Osteoblast (primary cell): Measurements from ENCODE around the gene CCDC102B. TPM values are rescaled to one million over a fixed set of nuclear protein-coding genes. Genes with fewer than 3 reads are reported as not detected.

Source experiments
- DNase-seq: peaks from one replicate; pipeline ENCODE4 v3.0.0; 2011; ENCODE audit warnings: low spot score, mixed read lengths; ENCODE audit not compliant: insufficient read length; ENCODE audit errors: missing footprints
- H2AFZ ChIP-seq: 2 replicates; pipeline ENCODE4 v1.6.0; 2011; ENCODE audit warnings: mild to moderate bottlenecking, low read length
- H3K27ac ChIP-seq: 2 replicates; pipeline ENCODE4 v1.5.1; 2011; ENCODE audit warnings: mild to moderate bottlenecking, low read depth, low read length, moderate library complexity
- H3K27me3 ChIP-seq: 2 replicates; pipeline ENCODE4 v1.6.0; 2012; ENCODE audit warnings: mild to moderate bottlenecking, control low read depth, inconsistent platforms, low read length, moderate library complexity; ENCODE audit not compliant: insufficient read depth
- H3K36me3 ChIP-seq: 2 replicates; pipeline ENCODE4 v1.5.1; 2011; ENCODE audit warnings: mild to moderate bottlenecking, low read length, control low read depth, moderate library complexity; ENCODE audit not compliant: insufficient read depth
- H3K4me1 ChIP-seq: 2 replicates; pipeline ENCODE4 v1.5.1; 2011; ENCODE audit warnings: mild to moderate bottlenecking, low read length, control low read depth, moderate library complexity; ENCODE audit not compliant: insufficient read depth
- H3K4me2 ChIP-seq: 2 replicates; pipeline ENCODE4 v1.6.0; 2011; ENCODE audit warnings: mild to moderate bottlenecking, low read length; ENCODE audit not compliant: insufficient read depth
- H3K4me3 ChIP-seq: fragments of 200-600 bp; sonication (generic); 3 replicates; pipeline ENCODE4 v1.5.1; 2012; ENCODE audit warnings: mild to moderate bottlenecking, low read length, inconsistent platforms; ENCODE audit not compliant: insufficient read depth
- H3K79me2 ChIP-seq: 2 replicates; pipeline ENCODE4 v1.6.0; 2012; ENCODE audit warnings: mild to moderate bottlenecking, low read length, control low read depth, inconsistent platforms; ENCODE audit not compliant: insufficient read depth
- H3K9me3 ChIP-seq: 2 replicates; pipeline ENCODE4 v1.5.1; 2011; ENCODE audit warnings: low read depth, low read length, control low read depth
- H4K20me1 ChIP-seq: 2 replicates; pipeline ENCODE4 v1.6.0; 2012; ENCODE audit warnings: mild to moderate bottlenecking, low read length, control low read depth; ENCODE audit not compliant: insufficient read depth
- CTCF ChIP-seq: IDR thresholded peaks from 2 replicates; pipeline ENCODE4 v1.5.1; 2011; ENCODE audit warnings: mild to moderate bottlenecking, low read depth, low read length, moderate library complexity; ENCODE audit errors: extremely low read depth
- total RNA-seq: library from RNA; depleted of rRNA; stranded (reverse); fragments of >200 nt; gene quantifications from 2 replicates; pipeline ENCODE4 v1.2.3, GENCODE V29; 2012

The CCDC102B gene
- 8.8 and 9.4 TPM in 2 replicates for total RNA-seq

- Histone ChIP-seq H3K27me3 (no peaks in the 10 kb centered on the region), H2AFZ (peak within 1 kb of the TSS; percentile 51), H3K4me1 (peaks cover 34% of the 10 kb centered on the region), H3K4me3 (peak within 1 kb of the TSS; percentile 45), H3K27ac (peak within 1 kb of the TSS; percentile 79), H3K4me2 (peak within 1 kb of the TSS; percentile 64), H4K20me1 (no peaks in the 10 kb centered on the region), H3K79me2 (no peaks in the 10 kb centered on the region), H3K9me3 (no peaks in the 10 kb centered on the region), H3K36me3 (no peaks in the 10 kb centered on the region)
- no peak for TF ChIP-seq CTCF
- no peak for DNase-seq
Observed at GRCh38 chr18:68797871-68798270, at the start of gene CCDC102B. Gene CCDC102B, plus strand, starts transcription at chr18:68798080. Its CDS starts 38,684 bp downstream, at chr18:68836764.

- no peaks in the 10 kb centered on the region for H3K4me1 ChIP-seq
- TF ChIP-seq CTCF, result no peak
- no peak for DNase-seq
- no peaks in the 10 kb centered on the region for H3K27me3 ChIP-seq
- H3K79me2 ChIP-seq, result no peaks in the 10 kb centered on the region
- H4K20me1 ChIP-seq, result no peaks in the 10 kb centered on the region
- H2AFZ ChIP-seq, result no peak overlapping the region
- no peak overlapping the region for H3K4me2 ChIP-seq
- H3K4me3 ChIP-seq, result no peak overlapping the region
- no peaks in the 10 kb centered on the region for H3K9me3 ChIP-seq
- no peaks in the 10 kb centered on the region for H3K36me3 ChIP-seq
- no peak overlapping the region for H3K27ac ChIP-seq
Observed at GRCh38 chr18:68757126-68757525, 40.8 kb upstream of the CCDC102B start.

GRCh38 chr18:68759308-68759707 lies 38.6 kb upstream of the CCDC102B start:
- no peaks in the 10 kb centered on the region for H3K79me2 ChIP-seq
- H3K4me3 ChIP-seq, result no peak overlapping the region
- H3K4me1 ChIP-seq, result peaks cover 8% of the 10 kb centered on the region
- DNase-seq, result no peak
- no peak for TF ChIP-seq CTCF
- H3K27ac ChIP-seq, result no peak overlapping the region
- no peak overlapping the region for H2AFZ ChIP-seq
- H4K20me1 ChIP-seq, result no peaks in the 10 kb centered on the region
- H3K9me3 ChIP-seq, result no peaks in the 10 kb centered on the region
- H3K36me3 ChIP-seq, result no peaks in the 10 kb centered on the region
- H3K4me2 ChIP-seq, result no peak overlapping the region
- no peaks in the 10 kb centered on the region for H3K27me3 ChIP-seq

- H3K4me1 ChIP-seq, result peaks cover 8% of the 10 kb centered on the region
- no peak for TF ChIP-seq CTCF
- no peaks in the 10 kb centered on the region for H3K79me2 ChIP-seq
- H3K4me2 ChIP-seq, result no peak overlapping the region
- no peaks in the 10 kb centered on the region for H3K36me3 ChIP-seq
- no peak overlapping the region for H3K4me3 ChIP-seq
- peak overlapping the region; percentile 69 for H3K27ac ChIP-seq
- H2AFZ ChIP-seq, result no peak overlapping the region
- no peaks in the 10 kb centered on the region for H4K20me1 ChIP-seq
- H3K9me3 ChIP-seq, result no peaks in the 10 kb centered on the region
- no peaks in the 10 kb centered on the region for H3K27me3 ChIP-seq
- peak; percentile 37 for DNase-seq
Observed at GRCh38 chr18:68763083-68763482, 34.8 kb upstream of the CCDC102B start.
